Measurements from ENCODE around the gene ZNF813. TPM values are rescaled to one million over a fixed set of nuclear protein-coding genes. Genes with fewer than 3 reads are reported as not detected.

Gene ZNF813
- total RNA-seq, 1 experiment from 2014 or later = 9.2 TPM

GRCh38 chr19:53520547-53521372 is 53.2 kb downstream of the ZNF813 start:
- Histone ChIP-seq H3K27ac (peak overlapping the region; percentile 74), H3K9me3 (replicated peaks) (peaks cover 6% of the 10 kb centered on the region), H3K36me3 (peaks cover 16% of the 10 kb centered on the region), H3K4me3 (peak overlapping the region; percentile 75), H3K27me3 (no peaks in the 10 kb centered on the region), H3K4me1 (no peaks in the 10 kb centered on the region)
- DNase-seq = peak; percentile 98 to 99

DNA sequence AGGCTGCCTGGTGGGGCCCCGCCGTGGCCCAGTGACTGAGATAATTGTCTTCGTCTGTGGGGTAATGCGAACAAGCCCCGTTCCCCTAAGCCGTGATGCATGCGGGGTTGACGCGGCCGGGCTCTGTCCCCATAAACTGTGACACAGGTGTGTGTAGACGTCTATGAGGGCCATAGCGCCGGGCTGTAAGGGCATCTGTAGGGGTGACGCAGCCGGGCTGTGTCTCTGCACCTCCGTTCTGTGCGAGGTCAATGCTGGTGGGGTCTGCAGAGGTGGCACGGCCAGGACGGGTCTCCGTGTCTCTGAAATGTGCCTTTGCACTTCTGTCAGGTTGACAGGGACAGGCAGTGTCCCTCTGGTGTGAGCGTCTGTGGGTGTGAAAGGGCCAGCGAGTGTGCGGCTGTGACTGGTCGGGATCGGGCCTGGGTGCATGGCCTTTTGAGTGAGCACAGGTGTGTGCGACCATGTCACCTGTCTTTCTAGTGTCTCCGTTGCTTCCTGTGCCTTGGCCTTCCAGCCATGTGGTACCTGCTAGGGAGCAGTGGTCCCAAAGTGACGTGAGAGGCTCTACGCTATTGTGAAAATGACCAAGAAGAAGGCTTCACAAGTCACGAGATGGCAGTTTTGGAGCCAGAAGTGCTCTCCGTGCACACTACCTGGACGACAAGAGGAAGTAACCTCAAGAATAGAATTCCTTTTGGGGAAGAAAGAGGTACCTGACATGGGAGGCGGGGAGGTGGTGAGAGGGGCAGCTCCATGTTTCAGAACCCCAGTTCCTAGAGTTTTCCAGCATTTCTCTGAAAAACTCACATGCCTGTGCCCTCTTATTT is 54.1 kb downstream of the ZNF813 start:
- Histone ChIP-seq H3K4me3 (peak overlapping the region; percentile 75), H3K27ac (peak overlapping the region; percentile 74), H3K36me3 (peaks cover 21% of the 10 kb centered on the region), H3K4me1 (no peaks in the 10 kb centered on the region), H3K27me3 (no peaks in the 10 kb centered on the region), H3K9me3 (replicated peaks) (peaks cover 12% of the 10 kb centered on the region)
- DNase-seq = no peak

DNA sequence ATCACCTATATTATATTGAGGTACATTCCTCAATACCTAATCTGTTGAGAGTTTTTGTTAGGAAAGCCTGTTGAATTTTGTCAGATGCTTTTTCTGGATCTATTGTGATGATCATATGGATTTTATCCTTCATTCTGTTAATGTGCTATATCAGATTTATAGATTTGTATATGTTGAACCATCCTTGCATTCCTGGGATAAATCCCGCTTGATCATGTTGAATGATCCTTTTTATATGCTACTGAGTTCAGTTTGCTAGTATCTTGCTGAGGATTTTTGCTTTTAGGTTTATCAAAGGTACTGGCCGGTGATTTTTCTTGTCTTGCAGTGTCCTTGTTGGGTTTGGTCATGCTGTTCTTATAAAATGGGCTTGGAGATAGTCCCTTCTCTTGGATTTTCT is 58.4 kb downstream of the ZNF813 start:
- no peak for DNase-seq
- H3K4me3 ChIP-seq = no peak overlapping the region
- H3K27me3 ChIP-seq = no peaks in the 10 kb centered on the region
- no peaks in the 10 kb centered on the region for H3K4me1 ChIP-seq
- H3K9me3 ChIP-seq (replicated peaks) = peaks cover 12% of the 10 kb centered on the region
- H3K36me3 ChIP-seq = peaks cover 43% of the 10 kb centered on the region
- H3K27ac ChIP-seq = no peak overlapping the region

DNA sequence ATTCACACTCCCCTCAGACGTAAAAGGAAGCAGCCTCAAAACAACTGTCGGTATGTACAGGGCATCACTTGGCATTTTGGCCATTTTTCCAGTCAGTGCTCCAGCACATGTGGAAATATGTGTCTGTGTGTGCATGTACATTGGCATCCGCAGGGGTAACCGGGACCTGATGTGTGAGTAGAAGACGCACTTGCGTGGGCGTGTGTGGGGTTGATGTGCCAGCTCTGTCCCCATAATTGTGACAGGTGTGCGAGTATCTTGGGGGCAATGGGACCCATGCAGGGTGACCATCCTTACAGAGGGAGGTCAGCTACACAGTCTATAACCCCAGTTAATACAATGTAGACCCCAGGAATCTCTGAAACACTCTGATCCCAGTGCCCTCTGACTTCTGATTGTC is 63.1 kb downstream of the ZNF813 start:
- H3K27ac ChIP-seq = no peak overlapping the region
- no peak for DNase-seq
- H3K4me1 ChIP-seq = no peaks in the 10 kb centered on the region
- H3K9me3 ChIP-seq (replicated peaks) = peaks cover 7% of the 10 kb centered on the region
- H3K36me3 ChIP-seq = peaks cover 43% of the 10 kb centered on the region
- no peaks in the 10 kb centered on the region for H3K27me3 ChIP-seq
- no peak overlapping the region for H3K4me3 ChIP-seq

DNA sequence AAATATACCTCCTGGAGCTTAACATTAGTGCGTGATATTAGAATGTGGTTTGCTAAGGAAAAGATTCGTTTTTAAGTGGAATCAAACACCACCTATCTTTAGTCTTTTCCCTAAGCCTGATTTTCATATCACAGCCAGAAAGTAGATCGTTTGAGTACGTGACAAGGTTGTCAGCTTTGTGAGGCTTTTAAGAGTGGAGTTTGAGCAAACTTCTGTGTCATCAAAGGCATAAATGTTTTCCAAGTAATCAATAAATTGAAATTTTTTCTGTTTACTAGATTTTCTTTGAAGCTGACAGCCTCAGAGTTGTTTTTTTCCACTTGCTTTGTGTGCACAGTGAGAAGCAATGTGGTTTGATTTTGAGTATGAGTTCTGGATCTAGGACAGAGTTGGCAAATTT is 63.9 kb downstream of the ZNF813 start:
- no peak overlapping the region for H3K4me3 ChIP-seq
- H3K27ac ChIP-seq = no peak overlapping the region
- no peaks in the 10 kb centered on the region for H3K9me3 ChIP-seq (replicated peaks)
- H3K36me3 ChIP-seq = peaks cover 44% of the 10 kb centered on the region
- DNase-seq = no peak
- no peaks in the 10 kb centered on the region for H3K4me1 ChIP-seq
- no peaks in the 10 kb centered on the region for H3K27me3 ChIP-seq

GRCh38 chr19:53532362-53532761 is 64.8 kb downstream of the ZNF813 start:
- Histone ChIP-seq H3K4me1 (no peaks in the 10 kb centered on the region), H3K4me3 (no peak overlapping the region), H3K9me3 (replicated peaks) (no peaks in the 10 kb centered on the region), H3K27me3 (no peaks in the 10 kb centered on the region), H3K36me3 (peaks cover 43% of the 10 kb centered on the region), H3K27ac (no peak overlapping the region)
- DNase-seq = no peak

DNA sequence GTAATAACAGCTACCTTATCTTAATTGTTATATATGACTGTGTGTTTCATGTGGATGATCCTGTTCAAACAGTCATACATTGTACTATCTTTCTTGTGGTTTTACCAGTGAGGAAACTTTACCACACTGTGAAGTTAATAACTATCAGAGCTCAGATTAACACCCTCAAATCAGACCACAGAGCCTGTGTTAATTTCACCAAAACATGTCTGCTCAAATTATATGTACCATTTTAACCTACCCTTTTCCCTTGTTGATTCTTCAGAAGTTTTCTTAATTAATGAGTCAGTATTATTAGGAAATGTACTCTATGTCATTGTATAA is 68.7 kb downstream of the ZNF813 start:
- H3K4me3 ChIP-seq = no peak overlapping the region
- H3K27ac ChIP-seq = no peak overlapping the region
- DNase-seq = no peak
- peaks cover 39% of the 10 kb centered on the region for H3K36me3 ChIP-seq
- H3K9me3 ChIP-seq (replicated peaks) = no peaks in the 10 kb centered on the region
- H3K4me1 ChIP-seq = no peaks in the 10 kb centered on the region
- no peaks in the 10 kb centered on the region for H3K27me3 ChIP-seq

DNA sequence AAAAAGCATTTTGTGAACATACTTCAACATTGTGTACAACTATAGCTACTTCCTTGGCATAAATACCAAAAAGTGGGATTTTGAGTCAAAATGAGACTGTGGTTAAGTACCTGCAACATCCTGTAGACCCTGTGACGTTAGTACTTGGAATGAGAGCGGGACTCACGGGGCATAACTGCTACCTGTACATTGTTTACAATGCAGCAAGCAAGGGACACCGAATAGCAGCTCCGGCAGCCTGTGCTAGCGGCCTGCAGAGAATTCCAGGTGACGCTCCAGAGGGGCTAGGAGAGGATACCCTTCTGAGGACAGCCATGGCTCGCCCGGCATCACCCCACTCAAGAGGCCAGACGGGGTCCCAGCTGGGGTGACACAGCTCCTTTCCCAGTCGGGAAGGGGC is 69.6 kb downstream of the ZNF813 start:
- Histone ChIP-seq H3K27ac (peak overlapping the region; percentile 59), H3K4me1 (no peaks in the 10 kb centered on the region), H3K4me3 (peak overlapping the region; percentile 68), H3K9me3 (replicated peaks) (no peaks in the 10 kb centered on the region), H3K27me3 (no peaks in the 10 kb centered on the region), H3K36me3 (peaks cover 39% of the 10 kb centered on the region)
- no peak for DNase-seq

DNA sequence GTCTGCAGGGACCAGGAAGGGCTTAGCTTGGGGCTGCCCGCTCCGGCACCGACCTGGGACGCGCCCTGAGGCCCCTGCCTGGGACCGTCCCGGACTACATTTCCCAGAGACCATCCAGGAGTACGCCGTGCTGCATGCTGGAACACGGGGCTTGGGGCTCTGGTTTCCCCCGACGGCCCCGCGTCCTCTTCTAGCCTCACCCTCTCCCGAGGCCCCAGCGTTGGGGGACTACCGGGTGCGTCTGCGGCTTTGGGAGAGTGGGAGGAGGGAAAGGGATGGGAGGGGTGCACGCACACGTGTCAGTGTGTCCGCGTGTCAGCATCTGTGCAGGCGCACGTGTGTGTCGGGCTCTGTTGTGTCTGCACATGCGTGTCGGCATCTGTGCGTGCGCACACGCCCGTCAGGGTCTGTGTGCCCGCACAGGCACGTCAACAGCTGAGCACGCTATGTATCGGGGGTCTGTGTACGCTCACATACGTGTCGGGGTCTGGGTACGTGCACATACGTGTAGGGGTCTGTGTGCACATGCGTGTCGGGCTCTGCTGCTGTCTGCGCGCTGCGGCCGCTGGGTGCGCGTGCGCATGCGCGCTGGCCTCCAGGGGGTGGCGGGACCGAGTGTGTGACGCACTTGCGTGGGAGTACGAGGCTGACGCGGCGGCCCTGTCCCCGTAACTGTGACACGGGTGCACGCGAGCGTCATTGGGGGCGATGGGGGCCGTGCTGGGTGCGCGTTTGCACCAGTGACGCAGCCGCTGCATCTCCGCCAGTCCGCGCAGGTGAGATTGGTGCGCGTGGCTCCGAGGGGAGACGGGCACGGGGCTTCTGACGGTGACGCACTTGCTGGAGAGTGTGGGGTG is 70.2 kb downstream of the ZNF813 start, which contains the start of gene ZNF331:
ZNF331 (plus strand) TSS at position 625 of the 857 bp plus-strand sequence. CDS start 31,232 bp downstream, outside the sequence.
- DNase-seq = peak; percentile 70 to 74
- H3K27ac ChIP-seq = peak within 1 kb of the TSS; percentile 59
- H3K36me3 ChIP-seq = peaks cover 39% of the 10 kb centered on the region
- H3K4me3 ChIP-seq = peak within 1 kb of the TSS; percentile 68
- no peaks in the 10 kb centered on the region for H3K4me1 ChIP-seq
- no peaks in the 10 kb centered on the region for H3K9me3 ChIP-seq (replicated peaks)
- no peaks in the 10 kb centered on the region for H3K27me3 ChIP-seq

GRCh38 chr19:53538378-53539109 is 71.0 kb downstream of the ZNF813 start:
- Histone ChIP-seq H3K9me3 (replicated peaks) (no peaks in the 10 kb centered on the region), H3K27me3 (no peaks in the 10 kb centered on the region), H3K27ac (peak overlapping the region; percentile 59), H3K4me1 (no peaks in the 10 kb centered on the region), H3K4me3 (peak overlapping the region; percentile 68), H3K36me3 (peaks cover 42% of the 10 kb centered on the region)
- DNase-seq = no peak

- no peaks in the 10 kb centered on the region for H3K9me3 ChIP-seq (replicated peaks)
- H3K4me3 ChIP-seq = no peak overlapping the region
- no peaks in the 10 kb centered on the region for H3K27me3 ChIP-seq
- H3K4me1 ChIP-seq = peaks cover 6% of the 10 kb centered on the region; the same call in 1 of the 2 replicates
- H3K27ac ChIP-seq = no peak overlapping the region
- H3K36me3 ChIP-seq = peaks cover 39% of the 10 kb centered on the region
- DNase-seq = no peak
These were observed 72.6 kb downstream of the ZNF813 start for GRCh38 chr19:53540091-53540490.

- Histone ChIP-seq H3K27me3 (no peaks in the 10 kb centered on the region), H3K9me3 (replicated peaks) (no peaks in the 10 kb centered on the region), H3K4me1 (peaks cover 16% of the 10 kb centered on the region), H3K36me3 (peaks cover 26% of the 10 kb centered on the region), H3K27ac (no peak overlapping the region), H3K4me3 (no peak overlapping the region)
- DNase-seq = no peak
These were observed 74.4 kb downstream of the ZNF813 start for GRCh38 chr19:53541971-53542370.

GRCh38 chr19:53545271-53546065 is 77.9 kb downstream of the ZNF813 start:
- Histone ChIP-seq H3K27ac (peak overlapping the region; percentile 98), H3K27me3 (no peaks in the 10 kb centered on the region)

More at GRCh38 chr19:53545271-53546065, 77.9 kb downstream of the ZNF813 start:
- peak overlapping the region; percentile 17; the same call in 1 of the 2 replicates for H3K4me3 ChIP-seq
- H3K36me3 ChIP-seq = peaks cover 19% of the 10 kb centered on the region
- 0 out of 2 replicates have a peak, but pooled peaks cover 3% of the 10 kb centered on the region for H3K9me3 ChIP-seq (replicated peaks)
- peaks cover 19% of the 10 kb centered on the region for H3K4me1 ChIP-seq
- peak; percentile 83 to 86 for DNase-seq
